Measurements from ENCODE around the gene CLC.

DNA sequence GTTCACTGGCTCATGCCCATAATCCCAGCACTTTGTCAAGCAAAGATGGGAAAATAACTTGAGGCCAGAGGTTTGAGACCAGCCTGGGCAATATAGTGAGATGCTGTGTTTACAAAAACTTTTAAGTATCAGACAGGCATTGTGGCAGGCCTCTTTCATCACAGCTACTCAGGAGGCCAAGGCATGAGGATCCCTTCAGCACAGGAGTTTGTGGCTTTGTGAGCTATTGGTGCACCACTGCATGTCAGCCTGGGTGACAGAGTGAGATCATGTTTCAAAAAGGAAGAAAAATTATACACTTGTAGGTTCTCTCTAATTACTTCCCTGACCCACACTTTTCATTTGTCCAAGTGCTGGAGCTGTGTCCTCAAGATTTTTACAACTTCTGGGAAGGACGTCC is 45.0 kb downstream of the CLC start:
- TF ChIP-seq, protein P1, sequence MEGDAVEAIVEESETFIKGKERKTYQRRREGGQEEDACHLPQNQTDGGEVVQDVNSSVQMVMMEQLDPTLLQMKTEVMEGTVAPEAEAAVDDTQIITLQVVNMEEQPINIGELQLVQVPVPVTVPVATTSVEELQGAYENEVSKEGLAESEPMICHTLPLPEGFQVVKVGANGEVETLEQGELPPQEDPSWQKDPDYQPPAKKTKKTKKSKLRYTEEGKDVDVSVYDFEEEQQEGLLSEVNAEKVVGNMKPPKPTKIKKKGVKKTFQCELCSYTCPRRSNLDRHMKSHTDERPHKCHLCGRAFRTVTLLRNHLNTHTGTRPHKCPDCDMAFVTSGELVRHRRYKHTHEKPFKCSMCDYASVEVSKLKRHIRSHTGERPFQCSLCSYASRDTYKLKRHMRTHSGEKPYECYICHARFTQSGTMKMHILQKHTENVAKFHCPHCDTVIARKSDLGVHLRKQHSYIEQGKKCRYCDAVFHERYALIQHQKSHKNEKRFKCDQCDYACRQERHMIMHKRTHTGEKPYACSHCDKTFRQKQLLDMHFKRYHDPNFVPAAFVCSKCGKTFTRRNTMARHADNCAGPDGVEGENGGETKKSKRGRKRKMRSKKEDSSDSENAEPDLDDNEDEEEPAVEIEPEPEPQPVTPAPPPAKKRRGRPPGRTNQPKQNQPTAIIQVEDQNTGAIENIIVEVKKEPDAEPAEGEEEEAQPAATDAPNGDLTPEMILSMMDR (IDR thresholded peaks at IDR 0.05; ENCODE audit: low read length): no peak
- no peak for TF ChIP-seq EZH2 (IDR thresholded peaks at IDR 0.05; ENCODE audit: borderline replicate concordance, low read length)

All from OCI-LY1 (cell line).